ENCODE measurements around the gene GMPR.

- no peak for TF ChIP-seq CTCF (conservative IDR thresholded peaks at IDR 0.05; ENCODE audit: low read length)
- TF ChIP-seq EZH2phosphoT487 (IDR thresholded peaks at IDR 0.05; ENCODE audit: borderline replicate concordance) = no peak
Observed at GRCh38 chr6:16236631-16237199, 1.7 kb upstream of the GMPR start.

All from Loucy (cell line).